Measurements from ENCODE around the gene SESN2.

SESN2 gene

DNA sequence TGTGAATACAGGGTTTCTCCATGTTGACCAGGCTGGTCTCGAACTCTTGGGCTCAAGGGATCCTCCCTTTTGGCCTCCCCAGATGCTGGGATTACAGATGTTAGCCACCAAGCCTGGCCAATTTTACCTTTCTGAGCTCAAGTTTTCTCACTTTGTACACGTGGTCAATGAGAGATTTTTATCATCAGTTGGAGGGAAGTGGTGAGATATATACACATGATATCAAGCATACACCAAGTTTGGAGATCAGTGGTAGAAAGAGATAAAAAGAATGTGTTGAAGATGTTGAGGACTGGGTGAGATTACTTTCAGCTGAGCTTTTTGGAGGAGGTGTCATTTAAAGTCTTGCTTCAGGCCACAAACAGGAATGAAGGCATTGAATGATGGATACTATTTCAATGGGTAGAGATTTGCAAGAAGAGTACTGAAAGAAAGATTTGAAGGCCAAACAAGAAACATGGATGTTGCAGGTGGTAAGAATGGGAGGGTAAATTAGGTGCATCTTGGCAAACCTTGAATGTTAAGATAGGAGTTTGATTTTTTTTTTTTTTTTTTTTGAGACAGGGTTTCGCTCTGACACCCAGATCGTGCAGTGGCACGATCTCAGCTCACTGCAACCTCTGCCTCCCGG, 3.0 kb upstream of the SESN2 start:
- DNase-seq: no peak

DNA sequence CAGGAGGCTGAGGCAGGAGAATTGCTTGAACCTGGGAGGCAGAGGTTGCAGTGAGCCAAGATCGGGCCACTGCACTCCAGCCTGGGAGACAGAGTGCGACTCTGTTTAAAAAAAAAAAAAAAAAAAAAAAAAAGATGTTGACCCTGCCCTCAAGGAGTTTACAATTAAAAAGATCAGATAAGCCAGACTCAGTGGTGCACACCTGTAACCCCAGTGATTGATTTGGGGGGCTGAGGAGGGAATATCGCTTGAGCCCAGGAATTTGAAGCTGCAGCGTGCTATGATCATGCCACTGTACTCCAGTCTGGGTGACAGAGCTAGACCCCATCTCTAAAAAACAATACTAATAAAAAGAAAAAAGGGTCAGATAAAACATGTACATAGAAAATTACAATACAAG, 1.6 kb upstream of the SESN2 start:
- no peak for DNase-seq

DNA sequence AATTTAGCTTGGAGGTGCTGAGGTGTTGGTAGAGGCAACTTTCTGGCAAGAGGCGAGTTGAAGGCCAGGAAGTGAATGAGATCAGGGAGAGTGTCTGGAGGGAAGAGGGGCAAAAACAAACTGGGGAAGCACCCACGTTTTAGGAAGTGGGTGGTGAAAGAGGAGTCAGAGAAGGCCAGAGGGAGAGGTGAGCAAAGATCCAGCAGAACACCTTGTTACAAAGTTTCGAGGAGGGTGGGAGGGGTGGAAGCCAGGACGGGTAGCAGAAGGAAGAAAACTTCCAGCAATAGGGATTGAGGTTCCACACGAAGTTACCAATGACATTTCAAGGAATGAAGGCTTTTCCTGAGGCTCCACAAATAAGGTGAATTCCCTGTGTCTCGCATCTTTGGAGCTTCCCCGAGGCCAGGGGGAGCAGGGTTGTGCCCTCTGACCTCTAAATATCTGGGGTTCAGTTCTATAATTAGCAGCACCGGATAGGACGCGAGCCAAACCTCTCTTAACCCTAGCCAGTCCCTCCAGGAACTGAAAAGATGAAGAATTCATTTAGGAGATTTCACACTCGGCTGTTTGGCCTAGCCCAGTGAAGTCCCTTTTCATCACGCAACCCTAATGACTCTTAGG, 578 bp upstream of the SESN2 start:
- DNase-seq: peak; percentile 34

DNA sequence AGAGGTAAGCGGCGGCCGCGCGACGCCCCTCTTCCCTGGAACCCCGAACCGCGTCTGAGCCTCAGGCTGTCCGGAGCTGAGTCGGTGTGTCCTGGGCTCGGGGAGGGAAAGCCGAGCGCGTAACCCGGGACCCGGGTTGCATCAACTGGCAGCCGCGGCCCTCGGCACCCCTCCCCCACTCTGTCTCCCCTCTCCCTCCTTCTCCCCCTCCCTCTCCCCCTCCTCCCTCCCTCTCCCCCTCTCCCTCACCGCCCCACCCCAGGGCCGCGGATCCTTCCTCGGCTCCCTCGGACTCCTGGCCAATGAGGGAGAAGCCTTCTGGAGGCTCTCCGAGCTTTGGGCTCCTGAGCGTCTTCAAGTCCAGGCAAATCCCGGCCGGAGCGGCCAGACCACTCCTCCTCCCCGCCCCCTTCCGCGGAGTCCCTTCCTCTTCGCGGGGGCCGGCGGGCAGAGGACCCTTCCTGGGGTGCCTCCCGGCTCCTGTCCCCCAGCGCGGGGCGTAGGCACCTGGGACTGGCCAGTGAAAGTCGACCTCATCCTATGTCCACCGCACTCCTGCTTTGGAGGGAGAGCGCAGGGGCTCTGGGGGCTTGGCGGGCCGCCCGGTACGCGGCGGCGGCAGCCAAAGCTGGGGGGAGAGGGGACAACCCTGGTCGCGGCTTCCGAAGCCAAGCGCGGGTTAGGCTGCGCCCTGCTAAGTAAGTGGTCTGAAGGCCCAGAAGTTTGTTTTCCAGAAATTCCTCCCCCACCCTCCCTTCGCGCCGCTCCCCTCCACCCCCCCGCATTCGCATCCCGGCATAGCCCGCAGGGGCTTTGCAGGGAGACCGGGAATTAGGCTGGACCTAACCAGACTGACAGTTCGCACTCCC, 850 bp downstream of the SESN2 start:
- DNase-seq: peak; percentile 75

DNA sequence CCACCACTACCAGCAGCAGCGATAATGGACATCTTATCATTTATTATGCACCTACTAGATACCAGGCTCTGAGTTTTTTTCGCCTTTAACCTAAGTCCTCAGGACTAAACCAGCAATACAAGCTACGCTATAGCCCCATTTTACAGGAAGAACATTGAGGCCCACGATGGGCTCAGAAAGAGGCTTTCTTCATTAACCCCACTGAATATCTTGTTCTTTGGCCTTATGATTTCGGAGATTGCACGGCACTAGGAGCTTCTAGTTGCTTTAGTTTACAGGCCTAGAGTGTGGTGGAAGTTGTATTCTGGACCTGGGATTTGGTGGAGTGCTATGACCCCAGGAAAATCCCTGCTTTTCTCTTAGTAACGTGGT, 1.5 kb downstream of the SESN2 start:
- DNase-seq: no peak

DNA sequence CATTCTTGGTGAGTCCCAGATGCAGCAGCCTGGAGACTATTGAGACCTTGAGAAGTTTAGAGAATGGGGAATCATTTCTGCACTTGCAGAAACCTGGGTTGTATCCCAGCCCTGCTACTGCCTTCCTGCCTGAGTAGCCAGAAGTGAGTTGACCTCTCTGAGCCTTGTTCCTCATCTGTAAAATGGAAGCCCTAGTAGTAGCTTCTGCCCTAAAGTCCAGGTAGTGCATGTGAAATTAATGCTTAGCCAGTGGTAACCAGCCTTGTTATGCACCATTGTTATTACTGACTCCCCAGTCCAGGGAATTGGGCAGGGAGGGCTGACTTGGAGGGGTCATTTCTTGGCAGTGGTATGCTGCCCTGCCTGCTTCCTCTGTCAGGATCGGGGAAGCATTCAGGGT, 5.6 kb downstream of the SESN2 start:
- DNase-seq: no peak

DNA sequence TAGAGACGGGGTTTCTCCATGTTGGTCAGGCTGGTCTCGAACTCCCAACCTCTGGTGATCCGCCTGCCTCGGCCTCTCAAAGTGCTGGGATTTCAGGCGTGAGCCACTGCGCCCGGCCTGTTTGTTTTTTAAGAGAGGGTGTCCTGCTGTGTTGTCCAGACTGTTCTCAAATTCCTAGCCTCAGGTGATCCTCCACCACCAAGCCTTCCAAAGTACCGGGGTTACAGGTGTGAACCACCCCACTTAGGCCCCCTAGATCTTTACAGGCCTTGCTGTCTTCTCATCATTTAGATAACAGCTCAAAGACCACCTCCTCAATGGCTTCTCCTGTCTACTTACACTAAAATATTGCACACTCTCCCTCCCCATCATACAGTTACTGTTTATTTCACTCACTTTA, 6.3 kb downstream of the SESN2 start:
- DNase-seq: no peak

DNA sequence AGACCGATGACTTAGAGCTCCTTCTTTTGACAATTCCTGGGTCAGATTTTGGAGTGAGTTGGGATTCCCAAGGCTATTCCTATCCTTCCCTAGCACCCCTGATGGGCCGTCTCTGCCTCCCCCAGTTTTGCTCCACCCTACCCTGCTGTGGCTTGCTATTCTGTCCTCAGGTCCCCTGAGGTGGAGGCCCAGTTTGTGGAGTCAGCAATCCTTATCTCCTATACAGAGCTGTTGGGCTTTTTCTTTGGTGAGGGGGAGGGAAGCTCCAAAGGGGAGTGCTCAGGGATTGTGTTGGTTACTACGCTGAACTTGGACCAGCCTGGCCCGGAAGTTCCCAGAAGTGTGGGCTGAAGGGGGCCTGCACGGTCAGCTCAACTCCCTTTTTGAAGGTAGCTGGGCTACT, 7.6 kb downstream of the SESN2 start:
- DNase-seq: no peak

DNA sequence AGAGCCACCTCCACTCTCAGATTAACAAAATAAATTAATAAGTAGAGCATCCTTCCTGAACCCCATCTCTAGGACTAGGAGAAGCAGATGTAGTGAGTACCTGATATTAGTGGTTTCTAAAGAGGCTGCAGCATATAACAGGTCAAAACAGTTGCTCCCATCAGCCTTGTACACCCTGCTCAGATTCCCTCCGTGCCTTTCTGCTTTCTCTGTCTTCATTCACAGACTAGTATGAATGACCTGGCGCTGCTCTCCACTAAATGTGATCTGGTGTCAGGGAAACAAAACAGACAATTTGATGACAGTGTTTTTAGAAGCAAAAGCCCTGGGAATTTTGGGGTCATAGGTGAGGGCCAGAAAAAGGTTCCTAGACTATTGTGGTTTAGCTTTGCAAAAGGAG, 8.3 kb downstream of the SESN2 start:
- no peak for DNase-seq

DNA sequence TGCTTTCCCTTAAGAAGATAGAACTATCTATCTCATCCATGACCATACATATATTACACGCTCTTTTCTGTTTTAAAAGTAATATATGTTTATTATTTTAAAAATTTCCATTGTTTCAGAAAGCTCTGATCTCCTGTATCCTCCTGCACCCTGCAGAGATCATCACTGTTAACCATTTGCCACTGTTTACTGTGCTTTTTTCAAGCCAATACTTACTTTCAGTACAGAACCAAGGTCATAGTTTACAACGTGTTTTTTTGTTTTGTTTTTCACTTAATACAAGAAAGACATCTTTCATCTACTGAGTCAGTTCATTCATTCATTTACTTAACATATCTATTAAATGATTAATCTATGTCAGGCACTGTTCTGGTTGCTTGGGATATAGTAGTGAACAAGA, 10.2 kb downstream of the SESN2 start:
- no peak for DNase-seq

DNA sequence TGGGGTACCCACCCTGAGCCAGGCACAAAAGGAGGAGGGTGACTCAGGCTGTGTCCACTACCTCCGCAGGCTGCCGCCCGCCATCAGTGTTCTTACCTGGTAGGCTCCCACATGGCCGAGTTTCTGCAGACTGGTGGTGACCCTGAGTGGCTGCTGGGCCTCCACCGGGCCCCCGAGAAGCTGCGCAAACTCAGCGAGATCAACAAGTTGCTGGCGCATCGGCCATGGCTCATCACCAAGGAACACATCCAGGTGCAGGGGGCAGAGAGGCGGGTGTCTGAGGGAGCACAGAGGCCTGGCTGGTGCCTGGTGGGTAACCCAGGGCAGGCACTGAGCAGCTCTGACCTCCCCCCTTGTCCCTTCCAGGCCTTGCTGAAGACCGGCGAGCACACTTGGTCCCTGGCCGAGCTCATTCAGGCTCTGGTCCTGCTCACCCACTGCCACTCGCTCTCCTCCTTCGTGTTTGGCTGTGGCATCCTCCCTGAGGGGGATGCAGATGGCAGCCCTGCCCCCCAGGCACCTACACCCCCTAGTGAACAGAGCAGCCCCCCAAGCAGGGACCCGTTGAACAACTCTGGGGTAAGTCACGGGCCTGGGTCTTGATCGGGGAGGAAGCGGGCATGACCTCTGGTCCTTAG, 13.0 kb downstream of the SESN2 start:
- DNase-seq: no peak

DNA sequence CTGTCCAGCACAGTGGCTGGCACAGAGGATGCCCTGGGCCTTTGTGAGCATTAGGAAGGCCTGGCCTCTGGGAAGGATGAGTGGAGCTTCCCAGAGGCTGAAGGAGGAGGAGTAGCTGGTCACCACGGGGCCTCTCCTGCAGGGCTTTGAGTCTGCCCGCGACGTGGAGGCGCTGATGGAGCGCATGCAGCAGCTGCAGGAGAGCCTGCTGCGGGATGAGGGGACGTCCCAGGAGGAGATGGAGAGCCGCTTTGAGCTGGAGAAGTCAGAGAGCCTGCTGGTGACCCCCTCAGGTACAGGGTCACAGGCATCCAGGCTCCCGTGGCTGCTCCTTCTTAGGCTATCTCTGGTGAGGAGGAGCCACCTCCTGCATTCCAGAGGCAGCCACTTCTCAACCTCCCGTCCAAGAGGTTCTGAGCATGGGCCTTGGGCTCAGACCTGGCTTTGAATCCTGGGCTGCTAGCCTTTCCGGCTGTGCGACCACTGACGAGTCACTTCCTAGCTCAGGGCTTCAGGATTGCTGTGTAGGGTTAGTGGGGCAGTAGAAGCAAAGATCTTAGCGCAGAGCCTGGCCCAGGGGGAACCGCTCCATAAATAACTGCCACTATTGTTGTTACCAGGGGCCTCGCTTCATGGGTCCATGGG, 14.0 kb downstream of the SESN2 start:
- no peak for DNase-seq

DNA sequence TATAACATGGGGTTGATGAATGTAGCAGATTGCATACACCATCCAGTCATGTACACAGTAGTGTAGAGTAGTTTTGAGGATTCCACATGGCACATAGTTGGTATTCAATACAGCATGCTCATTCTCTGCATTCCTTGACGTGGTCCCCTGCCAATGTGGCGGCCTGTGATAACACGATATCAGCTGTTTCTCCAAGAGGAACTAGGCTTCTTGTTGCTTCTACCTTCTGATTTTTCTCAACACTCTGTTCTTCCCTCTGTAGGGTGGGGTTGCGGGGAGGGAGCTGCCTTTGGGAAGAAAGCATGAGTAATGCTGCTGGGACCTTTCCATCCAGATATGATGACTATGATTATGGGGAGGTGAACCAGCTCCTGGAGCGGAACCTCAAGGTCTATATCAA, 19.4 kb downstream of the SESN2 start:
- no peak for DNase-seq

DNA sequence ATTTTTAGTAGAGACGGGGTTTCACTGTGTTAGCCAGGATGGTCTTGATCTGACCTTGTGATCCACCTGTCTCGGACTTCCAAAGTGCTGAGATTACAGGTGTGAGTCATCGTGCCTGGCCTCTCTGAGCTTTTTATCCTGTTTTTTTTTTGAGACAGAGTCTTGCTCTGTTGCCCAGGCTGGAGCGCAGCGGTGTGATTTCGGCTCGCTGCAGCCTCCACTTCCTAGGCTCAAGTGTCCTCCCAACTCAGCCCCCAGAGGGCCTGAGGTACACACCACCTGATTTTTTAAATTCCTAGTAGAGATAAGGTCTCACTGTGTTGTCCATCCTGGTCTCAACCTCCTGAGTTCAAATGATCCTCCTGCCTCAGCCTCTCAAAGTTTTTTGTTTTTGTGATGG, 20.4 kb downstream of the SESN2 start:
- DNase-seq: no peak

DNA sequence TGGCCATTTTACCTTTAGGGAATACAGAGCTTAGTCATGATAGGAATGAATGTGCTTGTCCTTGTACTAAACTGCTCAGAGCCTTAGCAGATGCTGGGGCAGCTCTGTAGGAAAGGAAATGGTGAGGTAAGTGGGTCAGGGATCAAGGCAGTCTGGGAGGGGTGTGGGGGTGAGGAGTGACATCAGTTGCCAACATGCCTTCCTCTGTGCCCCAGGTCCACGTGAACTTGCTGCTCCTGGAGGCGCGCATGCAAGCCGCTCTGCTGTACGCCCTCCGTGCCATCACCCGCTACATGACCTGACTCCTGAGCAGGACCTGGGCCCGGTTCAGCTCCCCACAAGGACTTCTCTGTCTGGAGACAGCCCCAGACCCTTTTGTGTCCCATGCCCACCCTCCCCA, 21.2 kb downstream of the SESN2 start:
- no peak for DNase-seq

DNA sequence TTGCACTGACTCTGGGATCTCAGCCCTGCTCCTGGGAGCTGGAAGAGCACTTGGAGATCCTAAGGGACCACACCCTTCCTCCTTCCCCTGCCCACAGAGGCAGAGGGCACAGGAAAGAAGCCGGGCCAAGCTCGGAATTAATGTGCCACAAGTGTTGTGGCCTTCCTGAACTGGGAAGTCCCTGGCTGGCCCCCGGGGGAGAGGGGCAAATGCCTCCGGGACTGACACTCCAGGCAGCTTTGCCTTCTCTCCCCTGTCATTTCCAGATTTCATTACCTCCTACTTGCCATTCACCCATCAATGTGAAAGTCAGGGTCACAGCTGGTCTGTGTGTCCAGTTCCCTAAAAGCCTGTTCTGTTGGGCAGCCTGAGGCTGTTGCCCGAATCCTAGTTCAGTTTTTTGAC, 21.7 kb downstream of the SESN2 start:
- no peak for DNase-seq

DNA sequence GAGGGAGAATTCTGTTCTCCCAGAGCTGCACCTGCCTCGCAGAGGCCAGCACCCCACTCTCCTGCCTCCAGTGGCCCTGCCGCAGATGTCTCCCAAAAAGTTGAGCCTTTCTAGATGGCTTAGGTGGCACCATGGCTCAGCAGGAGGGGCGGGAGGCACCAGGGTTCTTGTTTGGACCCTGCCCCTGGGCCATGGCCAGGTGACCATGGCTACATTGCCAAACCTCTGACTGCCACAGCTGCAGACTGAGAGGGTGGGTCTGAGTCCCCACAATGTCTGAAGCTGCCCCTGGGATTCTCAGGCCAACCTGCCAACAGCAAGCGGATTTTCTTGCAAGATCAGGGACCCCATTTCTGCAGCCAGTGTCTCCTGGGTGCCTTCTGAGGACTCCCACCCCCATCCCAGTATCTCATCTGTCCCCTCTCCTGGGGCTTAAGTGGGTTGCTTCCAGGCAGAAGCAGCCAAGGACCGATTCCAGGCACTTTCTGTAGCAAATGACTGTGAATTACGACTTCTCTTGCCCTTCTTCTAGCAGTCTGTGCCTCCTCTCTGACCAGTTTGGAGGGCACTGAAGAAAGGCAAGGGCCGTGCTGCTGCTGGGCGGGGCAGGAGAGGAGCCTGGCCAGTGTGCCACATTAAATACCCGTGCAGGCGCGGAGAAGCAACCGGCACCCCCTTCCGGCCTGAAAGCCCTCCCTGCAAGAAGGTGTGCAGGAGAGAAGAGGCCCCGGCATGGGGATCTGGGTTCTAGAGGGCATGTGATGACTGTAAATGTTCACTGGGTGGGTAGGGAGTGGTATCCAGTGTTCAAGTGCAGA, 22.5 kb downstream of the SESN2 start:
- DNase-seq: no peak

DNA sequence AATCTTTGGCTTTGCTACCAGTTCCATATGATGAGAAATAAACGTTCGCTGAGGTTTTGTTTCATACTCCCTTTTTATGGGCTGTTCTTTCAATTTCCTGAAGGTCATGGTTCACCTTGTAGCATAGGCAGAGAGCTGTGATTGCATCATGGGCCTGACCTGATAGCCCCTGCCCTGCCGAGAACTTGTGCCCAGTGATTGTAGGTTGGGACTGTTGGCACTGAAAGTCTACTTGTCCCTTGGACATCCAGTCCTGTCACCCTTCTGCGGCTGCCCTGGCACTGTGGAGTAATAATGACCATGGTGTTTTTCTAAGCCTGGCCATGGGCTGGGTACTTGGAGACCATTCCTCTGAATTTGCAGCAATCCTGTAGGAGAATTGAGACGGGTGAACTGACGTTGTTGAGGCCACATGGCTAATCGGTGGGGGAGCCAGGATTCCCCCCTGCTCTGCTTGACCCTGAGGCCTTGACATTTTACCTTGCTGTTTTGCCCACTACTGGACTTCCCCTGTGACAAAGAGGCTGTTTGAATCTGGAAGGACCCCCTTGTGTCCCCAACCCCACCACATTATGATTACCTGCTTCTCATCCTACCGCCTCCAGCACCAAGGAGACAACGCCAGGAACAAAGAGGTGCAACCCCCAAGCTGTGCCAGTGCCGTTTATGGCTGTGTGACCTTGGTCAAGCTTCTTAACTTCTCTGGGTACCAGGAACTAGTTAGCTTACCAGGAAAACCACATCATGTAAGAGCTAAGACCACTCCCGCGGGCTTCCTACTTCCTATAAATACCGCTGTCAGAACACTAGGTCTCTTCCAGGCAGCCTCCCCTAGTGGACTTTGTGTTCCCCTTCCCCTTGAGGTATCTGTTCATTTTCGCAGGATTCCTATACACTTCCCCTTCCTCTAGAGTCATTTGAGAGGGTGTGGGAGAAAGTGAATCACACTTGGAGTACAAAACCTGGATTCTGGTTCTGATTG, 23.4 kb downstream of the SESN2 start:
- no peak for DNase-seq

DNA sequence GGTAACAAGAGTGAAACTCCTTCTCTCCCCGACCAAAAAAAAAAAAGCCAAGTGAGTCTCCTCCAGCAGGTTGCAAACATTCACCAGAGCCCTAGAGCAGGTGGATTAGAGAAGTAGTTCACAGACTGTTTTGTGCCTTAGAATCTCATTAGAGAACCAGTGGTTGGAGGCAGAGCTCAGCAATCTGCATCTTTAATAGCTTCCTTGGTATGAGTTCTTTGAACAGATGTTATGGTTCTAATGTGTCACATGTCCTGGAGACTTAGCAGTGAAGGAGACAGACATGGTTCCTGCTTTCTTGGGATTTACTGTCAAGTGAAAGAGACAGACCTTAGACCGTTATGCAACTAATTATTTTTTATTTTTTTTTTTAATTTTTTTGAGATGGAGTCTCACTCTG, 26.8 kb downstream of the SESN2 start:
- DNase-seq: peak; percentile 10

DNA sequence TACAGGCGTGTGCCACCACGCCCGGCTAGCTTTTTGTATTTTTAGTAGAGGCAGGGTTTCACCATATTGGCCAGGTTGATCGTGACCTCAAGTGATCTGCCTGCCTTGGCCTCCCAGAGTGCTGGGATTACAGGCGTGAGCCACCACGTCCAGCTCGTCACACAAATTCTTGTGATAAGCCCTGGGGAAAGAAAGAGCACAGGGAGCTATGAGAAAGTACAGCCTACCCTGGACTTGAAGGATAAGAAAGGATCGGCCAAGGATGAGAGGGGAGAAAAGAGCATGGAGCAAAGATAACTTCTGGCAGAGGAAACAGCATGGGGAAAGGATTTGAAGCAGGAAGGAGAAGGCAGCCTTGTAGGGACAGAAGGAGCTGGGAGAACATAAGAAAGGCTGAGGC, 29.2 kb downstream of the SESN2 start:
- no peak for DNase-seq

DNA sequence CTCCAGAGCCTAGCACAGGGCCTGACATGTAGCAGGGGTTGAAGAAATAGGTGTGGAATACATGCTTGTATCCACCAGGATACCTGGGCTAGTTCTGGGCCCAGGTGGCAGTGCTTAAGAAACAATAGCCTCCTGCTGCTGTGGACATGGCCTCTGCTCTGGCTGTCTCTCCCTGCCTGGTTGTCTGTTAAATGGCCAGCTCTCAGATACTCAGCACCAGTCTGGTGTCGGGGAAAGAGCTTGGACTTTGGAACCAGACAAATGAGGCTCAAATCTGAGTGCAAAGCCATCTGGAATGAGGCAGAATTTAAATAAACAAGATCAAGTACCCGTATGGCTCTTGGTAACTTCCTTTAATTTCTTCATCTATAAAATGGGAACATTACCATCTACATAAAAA, 31.5 kb downstream of the SESN2 start:
- DNase-seq: no peak
